ENCODE measurements around the gene RCC1.
"Not testable (repeated sequence)": the region's sequence is repeated elsewhere in the genome, so short reads cannot be mapped to it uniquely, and the experiment has no call there.

The RCC1 gene

GRCh38 chr1:28466226-28466778 is 39.5 kb upstream of the RCC1 start:
- H3K9ac ChIP-seq: no peak overlapping the region
- H3K27ac ChIP-seq: no peak overlapping the region
- no peaks in the 10 kb centered on the region for H3K9me3 ChIP-seq (ENCODE audit: control insufficient read depth, low read length)
- H3K4me2 ChIP-seq (ENCODE audit: low read length): no peak overlapping the region
- H3K36me3 ChIP-seq (ENCODE audit: control insufficient read depth, insufficient read depth, low read length): no peaks in the 10 kb centered on the region
- TF ChIP-seq, protein P1, sequence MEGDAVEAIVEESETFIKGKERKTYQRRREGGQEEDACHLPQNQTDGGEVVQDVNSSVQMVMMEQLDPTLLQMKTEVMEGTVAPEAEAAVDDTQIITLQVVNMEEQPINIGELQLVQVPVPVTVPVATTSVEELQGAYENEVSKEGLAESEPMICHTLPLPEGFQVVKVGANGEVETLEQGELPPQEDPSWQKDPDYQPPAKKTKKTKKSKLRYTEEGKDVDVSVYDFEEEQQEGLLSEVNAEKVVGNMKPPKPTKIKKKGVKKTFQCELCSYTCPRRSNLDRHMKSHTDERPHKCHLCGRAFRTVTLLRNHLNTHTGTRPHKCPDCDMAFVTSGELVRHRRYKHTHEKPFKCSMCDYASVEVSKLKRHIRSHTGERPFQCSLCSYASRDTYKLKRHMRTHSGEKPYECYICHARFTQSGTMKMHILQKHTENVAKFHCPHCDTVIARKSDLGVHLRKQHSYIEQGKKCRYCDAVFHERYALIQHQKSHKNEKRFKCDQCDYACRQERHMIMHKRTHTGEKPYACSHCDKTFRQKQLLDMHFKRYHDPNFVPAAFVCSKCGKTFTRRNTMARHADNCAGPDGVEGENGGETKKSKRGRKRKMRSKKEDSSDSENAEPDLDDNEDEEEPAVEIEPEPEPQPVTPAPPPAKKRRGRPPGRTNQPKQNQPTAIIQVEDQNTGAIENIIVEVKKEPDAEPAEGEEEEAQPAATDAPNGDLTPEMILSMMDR (IDR thresholded peaks at IDR 0.05): no peak
- H3K4me1 ChIP-seq: no peaks in the 10 kb centered on the region
- no peak overlapping the region for H3K4me3 ChIP-seq (ENCODE audit: low read depth, low read length)
- no peaks in the 10 kb centered on the region for H3K79me2 ChIP-seq
- no peaks in the 10 kb centered on the region for H3K27me3 ChIP-seq (ENCODE audit: control insufficient read depth, insufficient read depth, low read length)
- no peak overlapping the region for H2AFZ ChIP-seq

- Histone ChIP-seq H3K9me3 (ENCODE audit: control insufficient read depth, low read length) (no peaks in the 10 kb centered on the region), H3K4me1 (no peaks in the 10 kb centered on the region), H3K79me2 (no peaks in the 10 kb centered on the region), H3K4me3 (ENCODE audit: low read depth, low read length) (no peak overlapping the region), H3K9ac (no peak overlapping the region), H2AFZ (no peak overlapping the region), H3K27ac (no peak overlapping the region), H3K36me3 (ENCODE audit: control insufficient read depth, insufficient read depth, low read length) (no peaks in the 10 kb centered on the region), H3K4me2 (ENCODE audit: low read length) (no peak overlapping the region), H3K27me3 (ENCODE audit: control insufficient read depth, insufficient read depth, low read length) (no peaks in the 10 kb centered on the region)
- TF ChIP-seq, protein P1 (IDR thresholded peaks at IDR 0.05): no peak
Measured at GRCh38 chr1:28470146-28470545, 35.7 kb upstream of the RCC1 start.

- not testable (repeated sequence) for H3K4me3 ChIP-seq (ENCODE audit: low read depth, low read length); H3K27me3 ChIP-seq (ENCODE audit: control insufficient read depth, insufficient read depth, low read length); H3K4me2 ChIP-seq (ENCODE audit: low read length); H3K4me1 ChIP-seq; H2AFZ ChIP-seq; H3K9me3 ChIP-seq (ENCODE audit: control insufficient read depth, low read length); H3K36me3 ChIP-seq (ENCODE audit: control insufficient read depth, insufficient read depth, low read length); H3K9ac ChIP-seq; H3K27ac ChIP-seq; H3K79me2 ChIP-seq
Measured at GRCh38 chr1:28479497-28479896, 26.3 kb upstream of the RCC1 start.

GRCh38 chr1:28480308-28480707 is 25.5 kb upstream of the RCC1 start:
- TF ChIP-seq, protein P1 (IDR thresholded peaks at IDR 0.05): no peak
- H3K9me3 ChIP-seq (ENCODE audit: control insufficient read depth, low read length): no peaks in the 10 kb centered on the region
- H3K4me3 ChIP-seq (ENCODE audit: low read depth, low read length): no peak overlapping the region
- no peaks in the 10 kb centered on the region for H3K4me1 ChIP-seq
- H3K79me2 ChIP-seq: no peaks in the 10 kb centered on the region
- H2AFZ ChIP-seq: no peak overlapping the region
- no peaks in the 10 kb centered on the region for H3K36me3 ChIP-seq (ENCODE audit: control insufficient read depth, insufficient read depth, low read length)
- H3K4me2 ChIP-seq (ENCODE audit: low read length): no peak overlapping the region
- H3K9ac ChIP-seq: no peak overlapping the region
- H3K27ac ChIP-seq: no peak overlapping the region
- no peaks in the 10 kb centered on the region for H3K27me3 ChIP-seq (ENCODE audit: control insufficient read depth, insufficient read depth, low read length)

- Histone ChIP-seq H2AFZ (no peak overlapping the region), H3K4me2 (ENCODE audit: low read length) (no peak overlapping the region), H3K27ac (no peak overlapping the region), H3K4me3 (ENCODE audit: low read depth, low read length) (no peak overlapping the region), H3K9me3 (ENCODE audit: control insufficient read depth, low read length) (no peaks in the 10 kb centered on the region), H3K4me1 (no peaks in the 10 kb centered on the region), H3K27me3 (ENCODE audit: control insufficient read depth, insufficient read depth, low read length) (no peaks in the 10 kb centered on the region), H3K36me3 (ENCODE audit: control insufficient read depth, insufficient read depth, low read length) (no peaks in the 10 kb centered on the region), H3K79me2 (no peaks in the 10 kb centered on the region), H3K9ac (no peak overlapping the region)
- TF ChIP-seq, protein P1 (IDR thresholded peaks at IDR 0.05): no peak
Measured at GRCh38 chr1:28482138-28482537, 23.7 kb upstream of the RCC1 start.
